ENCODE results near the gene GPC1.

Gene GPC1

GRCh38 chr2:240397542-240397916, 37.9 kb upstream of the GPC1 start:
- no peak for DNase-seq

GRCh38 chr2:240397924-240398645, 37.4 kb upstream of the GPC1 start:
- no peak for DNase-seq

GRCh38 chr2:240398661-240399267, 36.7 kb upstream of the GPC1 start:
- no peak for DNase-seq

DNA sequence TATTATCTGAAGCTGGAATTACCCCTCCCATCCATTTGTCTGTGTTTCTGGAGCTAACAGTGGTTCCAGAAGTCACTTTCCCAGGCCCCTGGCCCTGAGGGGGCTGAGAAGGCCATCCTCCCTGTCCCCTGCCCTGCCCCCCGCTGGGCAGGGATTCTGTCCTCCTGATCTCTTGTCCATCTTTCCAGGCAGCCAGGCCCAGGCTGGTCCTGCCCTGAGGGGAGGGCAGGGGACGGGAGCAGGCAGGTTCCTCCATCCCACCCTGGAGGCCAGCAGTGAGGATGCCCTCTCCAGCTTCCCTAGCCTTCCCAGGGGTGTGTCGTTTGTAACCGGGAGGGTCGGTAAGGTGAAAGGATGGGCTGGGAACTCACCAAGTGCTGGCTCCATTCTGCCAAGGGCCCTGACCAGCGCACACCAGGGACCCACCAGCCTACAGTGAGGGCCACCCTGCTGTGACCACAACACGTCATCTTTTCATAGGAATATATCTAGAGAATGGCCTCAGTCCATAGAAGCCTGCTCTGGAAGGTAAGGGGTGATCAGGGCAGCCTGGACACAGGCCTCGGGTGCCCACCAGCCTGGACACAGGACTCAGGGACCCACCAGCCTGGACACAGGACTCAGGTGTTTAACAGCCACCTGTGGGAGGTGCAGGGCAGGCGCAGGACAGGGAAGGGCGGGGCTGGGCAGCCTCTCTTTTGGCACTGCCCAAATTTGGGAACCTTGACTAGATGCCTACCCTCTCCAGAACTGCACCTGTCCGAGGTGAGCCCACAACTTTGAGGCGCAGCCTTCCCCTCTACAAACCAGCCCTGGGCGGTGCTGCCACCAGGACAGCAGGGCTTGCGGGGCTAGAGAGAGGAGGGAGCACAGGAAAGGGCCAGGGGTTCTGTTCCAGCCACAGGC, 35.8 kb upstream of the GPC1 start:
- DNase-seq = no peak

- no peak for DNase-seq
These were observed 34.9 kb upstream of the GPC1 start for GRCh38 chr2:240400371-240401161.

- DNase-seq = no peak
These were observed 34.2 kb upstream of the GPC1 start for GRCh38 chr2:240401308-240401707.

DNA sequence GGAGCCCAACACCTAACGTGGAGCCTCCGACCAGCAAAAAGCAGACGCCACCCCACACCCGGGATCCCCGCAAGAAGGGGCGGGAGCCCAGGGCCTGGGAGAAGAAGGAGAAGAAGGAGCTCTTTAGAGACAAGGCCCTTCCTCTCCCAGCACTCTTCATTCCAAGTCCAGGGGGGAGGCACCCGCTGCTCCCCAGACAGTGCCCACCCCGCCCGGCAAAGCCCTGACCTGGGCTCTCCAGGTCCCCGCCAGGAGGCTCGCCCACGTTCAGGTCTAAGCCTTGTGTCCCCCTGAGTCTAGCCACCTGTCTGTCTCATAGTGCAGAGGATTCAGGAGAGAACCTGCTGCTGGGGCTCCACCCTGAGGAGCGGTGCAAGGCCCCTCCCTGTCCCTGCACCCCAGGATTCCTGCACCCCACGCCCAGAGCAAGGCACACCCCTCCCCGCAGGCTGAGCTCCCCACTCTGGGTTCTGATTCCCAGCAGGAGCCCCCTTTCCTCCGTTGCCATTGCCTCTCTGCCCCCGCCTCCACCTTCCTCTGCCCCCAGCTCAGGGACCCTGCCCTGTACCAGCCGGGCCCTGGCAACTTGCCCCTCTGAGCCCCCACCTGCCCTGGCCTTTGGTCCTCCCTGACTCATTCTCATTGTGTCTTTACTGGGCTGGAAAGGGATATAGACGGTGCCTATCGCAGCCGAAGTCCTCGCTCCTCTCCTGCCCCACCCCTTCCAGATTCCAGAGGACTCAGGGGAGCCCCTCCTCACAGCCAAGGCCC, 33.5 kb upstream of the GPC1 start:
- DNase-seq = no peak

DNA sequence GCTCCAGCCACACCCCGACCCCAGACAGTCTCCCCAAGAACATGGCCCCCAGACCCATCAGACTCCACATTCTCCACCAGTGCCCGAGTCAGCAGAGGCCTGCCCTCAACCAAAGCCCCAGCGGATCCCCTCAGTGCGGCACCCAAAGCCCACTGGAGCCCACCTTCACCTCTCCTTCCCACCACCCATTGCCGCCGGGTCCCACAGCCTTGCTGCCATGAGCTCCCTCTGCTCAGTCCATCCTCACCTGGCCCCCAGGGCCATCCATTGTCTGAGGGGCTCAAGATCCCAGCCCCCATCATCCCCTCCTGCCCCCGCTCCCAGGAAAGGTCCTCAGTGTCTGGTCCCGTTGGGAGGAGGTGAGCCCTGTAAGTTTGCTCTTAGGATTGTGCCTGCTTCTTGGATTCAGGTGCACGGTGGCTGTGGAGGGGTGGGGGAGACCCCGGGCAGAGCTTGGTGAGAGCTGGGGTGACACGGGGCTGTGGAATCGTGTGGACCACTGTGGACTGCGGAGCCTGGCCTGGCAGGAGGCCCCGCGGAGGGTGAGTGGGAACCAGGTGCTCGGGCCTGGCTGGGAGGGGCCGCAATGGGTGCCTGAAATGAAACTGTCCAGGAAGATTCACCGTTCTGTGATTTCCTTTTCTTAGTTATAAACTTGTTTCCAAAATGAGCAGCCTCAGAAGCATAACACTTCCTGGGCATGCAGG, 32.7 kb upstream of the GPC1 start:
- DNase-seq = no peak

GRCh38 chr2:240403396-240404104, 31.9 kb upstream of the GPC1 start:
- DNase-seq = no peak

GRCh38 chr2:240404174-240404852, 31.1 kb upstream of the GPC1 start:
- DNase-seq = no peak

- no peak for DNase-seq
These were observed 30.3 kb upstream of the GPC1 start for GRCh38 chr2:240405133-240405532.

DNA sequence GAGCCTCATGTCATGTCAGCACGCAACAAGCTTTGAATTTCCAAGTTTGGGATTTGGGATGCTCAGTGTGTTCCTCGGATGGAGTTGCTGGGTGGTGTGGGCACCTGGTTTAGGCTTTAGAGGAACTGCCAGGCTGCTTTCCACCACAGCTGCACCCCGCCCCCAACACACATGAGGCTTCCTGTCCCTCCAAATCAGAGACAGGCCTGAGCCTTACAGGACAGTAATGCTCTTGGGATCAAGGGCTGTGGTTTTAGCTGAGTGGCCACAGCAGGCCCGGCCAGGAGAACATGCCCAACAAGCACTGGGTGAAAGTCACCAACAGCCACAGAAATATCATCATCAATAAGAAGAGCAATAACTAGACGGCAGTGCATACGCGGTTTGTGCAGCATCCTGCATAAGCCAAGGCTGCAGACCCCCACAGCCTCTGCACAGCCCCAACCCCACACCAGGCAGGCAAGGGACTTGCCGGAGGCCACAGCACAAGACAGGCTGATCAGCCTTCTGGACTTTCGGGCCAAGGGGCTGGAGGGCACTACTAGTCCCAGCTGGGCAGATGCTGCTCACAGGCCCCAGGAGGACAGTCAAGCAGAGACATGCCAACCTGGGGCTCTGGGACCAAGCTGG, 29.7 kb upstream of the GPC1 start:
- no peak for DNase-seq

- no peak for DNase-seq
These were observed 28.4 kb upstream of the GPC1 start for GRCh38 chr2:240407090-240407489.

GRCh38 chr2:240410004-240410403, 25.5 kb upstream of the GPC1 start:
- DNase-seq = no peak

DNA sequence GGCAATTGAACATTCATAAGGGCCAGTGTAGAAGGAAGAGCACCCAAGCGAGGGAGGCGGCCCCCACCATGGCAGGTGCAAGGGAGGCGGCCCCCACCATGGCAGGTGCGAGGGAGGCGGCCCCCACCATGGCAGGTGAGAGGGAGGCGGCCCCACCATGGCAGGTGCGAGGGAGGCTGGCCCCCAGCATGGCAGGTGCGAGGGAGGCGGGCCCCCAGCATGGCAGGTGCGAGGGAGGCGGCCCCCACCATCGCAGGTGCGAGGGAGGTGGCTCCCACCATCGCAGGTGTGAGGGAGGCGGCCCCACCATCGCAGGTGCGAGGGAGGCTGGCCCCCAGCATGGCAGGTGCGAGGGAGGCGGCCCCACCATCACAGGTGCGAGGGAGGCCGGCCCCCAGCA, 24.7 kb upstream of the GPC1 start:
- no peak for DNase-seq

DNA sequence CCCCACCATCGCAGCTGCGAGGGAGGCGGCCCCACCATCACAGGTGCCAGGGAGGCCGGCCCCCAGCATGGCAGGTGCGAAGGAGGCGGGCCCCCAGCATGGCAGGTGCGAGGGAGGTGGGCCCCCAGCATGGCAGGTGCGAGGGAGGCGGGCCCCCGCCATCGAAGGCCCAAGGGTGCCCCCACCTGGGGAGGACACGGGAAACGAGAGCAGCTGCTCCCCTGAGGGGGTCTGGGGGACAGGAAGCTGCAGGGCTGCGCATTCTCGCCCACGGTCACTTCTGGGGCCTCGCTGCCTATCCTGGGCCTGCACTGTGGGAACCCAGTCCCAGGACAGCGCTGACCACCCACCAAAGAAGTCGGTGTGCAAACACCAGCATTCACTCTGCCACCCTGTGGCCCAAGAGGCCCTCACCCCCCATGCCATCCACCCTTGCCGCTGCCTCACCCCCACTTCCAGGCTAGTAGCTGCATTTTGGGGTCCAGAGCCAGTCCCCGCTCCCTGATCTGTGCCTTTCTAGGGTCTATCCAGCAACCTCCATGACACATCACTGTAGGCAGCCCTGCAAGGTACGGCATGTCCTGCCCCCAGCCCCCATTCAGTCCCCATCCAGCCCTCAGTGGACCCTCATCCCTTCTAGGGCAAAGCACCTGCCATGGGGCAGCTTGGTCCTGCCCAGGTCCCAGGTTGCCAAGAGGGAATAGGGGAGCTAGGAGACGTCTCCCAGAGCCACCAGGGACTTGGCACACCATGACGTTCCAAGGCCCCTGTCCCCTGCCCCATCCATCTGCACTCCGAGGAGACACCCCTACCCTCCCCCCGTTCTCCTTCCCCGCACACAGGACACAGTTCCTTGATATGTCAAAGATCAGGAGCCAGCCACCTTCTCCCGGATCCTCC, 24.0 kb upstream of the GPC1 start:
- no peak for DNase-seq

DNA sequence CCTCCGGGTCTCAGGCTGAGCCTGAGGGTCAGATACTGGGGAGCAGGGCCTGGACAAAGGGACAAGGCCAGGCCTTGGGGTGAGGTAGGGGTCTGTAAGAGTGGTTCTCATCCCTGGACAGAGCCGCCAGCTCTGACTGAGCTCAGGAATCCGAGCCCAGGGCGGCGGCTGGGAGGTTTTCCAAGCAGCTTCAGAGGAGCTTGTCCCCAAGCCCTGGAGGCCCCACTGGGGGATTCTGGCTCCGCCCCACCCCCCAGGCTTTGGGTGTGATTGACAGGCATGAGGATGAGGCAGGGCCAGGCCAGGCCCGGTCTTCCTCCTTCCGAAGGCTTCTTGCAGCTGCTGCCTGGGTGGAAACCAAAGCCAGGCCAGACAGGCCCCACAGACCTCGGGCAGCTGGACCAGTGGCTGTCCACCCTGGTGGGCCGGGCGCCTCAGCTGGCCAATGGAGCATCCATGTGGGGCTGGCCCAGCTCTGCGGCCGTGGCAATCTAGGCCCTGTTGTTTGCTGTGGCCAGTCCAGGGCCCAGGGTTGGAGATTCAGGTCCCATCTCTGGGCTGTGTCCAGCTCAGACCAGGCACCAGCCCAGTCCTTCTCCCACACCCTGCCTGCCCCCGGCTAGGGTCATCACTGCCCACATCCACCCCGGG, 23.1 kb upstream of the GPC1 start:
- DNase-seq = no peak
